Nephron progenitor cell (in vitro differentiated cells): ENCODE data around the gene ZFAND3.

Source experiments
- DNase-seq: peaks from one replicate; pipeline ENCODE4 v3.0.0; 2021
- H3K27ac Mint-ChIP-seq: 2 replicates; pipeline ENCODE4 v1.8.0; 2021; ENCODE audit warnings: mild to moderate bottlenecking, moderate library complexity, mixed read lengths
- H3K27me3 Mint-ChIP-seq: 2 replicates; pipeline ENCODE4 v1.8.0; 2021; ENCODE audit warnings: mild to moderate bottlenecking, low read depth, mixed read lengths; ENCODE audit not compliant: poor library complexity
- H3K36me3 Mint-ChIP-seq: 2 replicates; pipeline ENCODE4 v1.8.0; 2021; ENCODE audit warnings: low read depth, mixed read lengths
- H3K4me1 Mint-ChIP-seq: 2 replicates; pipeline ENCODE4 v1.8.0; 2021; ENCODE audit warnings: mixed read lengths
- H3K4me3 Mint-ChIP-seq: 2 replicates; pipeline ENCODE4 v1.8.0; 2021; ENCODE audit warnings: mild to moderate bottlenecking, moderate library complexity, mixed read lengths
- H3K9me3 Mint-ChIP-seq: 2 replicates; pipeline ENCODE4 v1.8.0; 2021; ENCODE audit warnings: mild to moderate bottlenecking, moderate library complexity, mixed read lengths
- CTCF ChIP-seq: fragments of 200-600 bp; sonication (generic); IDR thresholded peaks from 2 replicates; pipeline ENCODE4 v1.5.0; 2021; ENCODE audit warnings: antibody characterized with exemption

ZFAND3 gene

GRCh38 chr6:38144365-38144945, 324.9 kb downstream of the ZFAND3 start:
- no peak for DNase-seq
- Mint-ChIP-seq H3K27ac (no peak overlapping the region), H3K4me1 (peaks cover 51% of the 10 kb centered on the region), H3K36me3 (peaks cover 7% of the 10 kb centered on the region), H3K4me3 (no peak overlapping the region), H3K9me3 (no peaks in the 10 kb centered on the region), H3K27me3 (peaks cover 4% of the 10 kb centered on the region)
- no peak for TF ChIP-seq CTCF

GRCh38 chr6:38146021-38146733, 326.6 kb downstream of the ZFAND3 start:
- H3K4me3 Mint-ChIP-seq = no peak overlapping the region
- H3K9me3 Mint-ChIP-seq = no peaks in the 10 kb centered on the region
- peaks cover 53% of the 10 kb centered on the region for H3K4me1 Mint-ChIP-seq
- no peak overlapping the region for H3K27ac Mint-ChIP-seq
- no peak for DNase-seq
- TF ChIP-seq CTCF = no peak
- H3K36me3 Mint-ChIP-seq = no peaks in the 10 kb centered on the region
- no peaks in the 10 kb centered on the region for H3K27me3 Mint-ChIP-seq

- Mint-ChIP-seq H3K27ac (no peak overlapping the region), H3K4me3 (no peak overlapping the region), H3K27me3 (no peaks in the 10 kb centered on the region), H3K9me3 (no peaks in the 10 kb centered on the region), H3K4me1 (peaks cover 48% of the 10 kb centered on the region), H3K36me3 (no peaks in the 10 kb centered on the region)
- no peak for TF ChIP-seq CTCF
- no peak for DNase-seq
These were observed 327.2 kb downstream of the ZFAND3 start for GRCh38 chr6:38146734-38147027.

- no peak overlapping the region for H3K27ac Mint-ChIP-seq
- H3K9me3 Mint-ChIP-seq = no peaks in the 10 kb centered on the region
- H3K4me3 Mint-ChIP-seq = no peak overlapping the region
- no peak for TF ChIP-seq CTCF
- peaks cover 38% of the 10 kb centered on the region for H3K4me1 Mint-ChIP-seq
- H3K27me3 Mint-ChIP-seq = no peaks in the 10 kb centered on the region
- peaks cover 11% of the 10 kb centered on the region for H3K36me3 Mint-ChIP-seq
- DNase-seq = no peak
These were observed 329.1 kb downstream of the ZFAND3 start for GRCh38 chr6:38148606-38149005.

GRCh38 chr6:38149531-38149930, 330.0 kb downstream of the ZFAND3 start:
- Mint-ChIP-seq H3K27ac (no peak overlapping the region), H3K9me3 (no peaks in the 10 kb centered on the region), H3K27me3 (no peaks in the 10 kb centered on the region), H3K36me3 (peaks cover 11% of the 10 kb centered on the region), H3K4me3 (no peak overlapping the region), H3K4me1 (peaks cover 46% of the 10 kb centered on the region)
- TF ChIP-seq CTCF = no peak
- no peak for DNase-seq

- no peaks in the 10 kb centered on the region for H3K9me3 Mint-ChIP-seq
- no peak overlapping the region for H3K27ac Mint-ChIP-seq
- H3K36me3 Mint-ChIP-seq = peaks cover 11% of the 10 kb centered on the region
- peaks cover 51% of the 10 kb centered on the region for H3K4me1 Mint-ChIP-seq
- no peak for DNase-seq
- no peak overlapping the region for H3K4me3 Mint-ChIP-seq
- TF ChIP-seq CTCF = no peak
- H3K27me3 Mint-ChIP-seq = no peaks in the 10 kb centered on the region
These were observed 330.5 kb downstream of the ZFAND3 start for GRCh38 chr6:38150021-38150420.
